HAP-1 (cell line): ENCODE measurements around the gene AP4E1.

ENCODE experiments used
- DNase-seq, 2 experiments: peaks; one replicate each; pipeline ENCODE4 v3.0.0-alpha.2; 2016 to 2020; ENCODE audit warnings: low spot score in 2 of 2
- H3K27me3 ChIP-seq: fragments of 250-450 bp; sonication (Bioruptor Pico); 2 replicates; pipeline ENCODE4 v1.5.1; 2020; ENCODE audit warnings: low read depth, mild to moderate bottlenecking, moderate library complexity
- H3K36me3 ChIP-seq: fragments of 250-450 bp; sonication (Bioruptor Pico); replicated peaks from 2 replicates; pipeline ENCODE4 v1.5.1; 2020; ENCODE audit warnings: mild to moderate bottlenecking
- H3K4me1 ChIP-seq: fragments of 250-450 bp; sonication (Bioruptor Pico); 2 replicates; pipeline ENCODE4 v1.5.1; 2020; ENCODE audit warnings: mild to moderate bottlenecking
- H3K4me3 ChIP-seq: fragments of 250-450 bp; sonication (Bioruptor Pico); 2 replicates; pipeline ENCODE4 v1.5.1; 2020; ENCODE audit warnings: mild to moderate bottlenecking, moderate library complexity
- H3K9me3 ChIP-seq: fragments of 250-450 bp; sonication (Bioruptor Pico); 2 replicates; pipeline ENCODE4 v1.5.1; 2020; ENCODE audit warnings: mild to moderate bottlenecking, moderate library complexity
- in situ Hi-C: fragments of 300-500 bp; cut with MboI; formaldehyde crosslinking; loops from 3 replicates; pipeline ENCODE4 v1.14.3; 2020; ENCODE audit warnings: low sequenced_read_pairs, inconsistent platforms, mixed read lengths

The AP4E1 gene

DNA sequence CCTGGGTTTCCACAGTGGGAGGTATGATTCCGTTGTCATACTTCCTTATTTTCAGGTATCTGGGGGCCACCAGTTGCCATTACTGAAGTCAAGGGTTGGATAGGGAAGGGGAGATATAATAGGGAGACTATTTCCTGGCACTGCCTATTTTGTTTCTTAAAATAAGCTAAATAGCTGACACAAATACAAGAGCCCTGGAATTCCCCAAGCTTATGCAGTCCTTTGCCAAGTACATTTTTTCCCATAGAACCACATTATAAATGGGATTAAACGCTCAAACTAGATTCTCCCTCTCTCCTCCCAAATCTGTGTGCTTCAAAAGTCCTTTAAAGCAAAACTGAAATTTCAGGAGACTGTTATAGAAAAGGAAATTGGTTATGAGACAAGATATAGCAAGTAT lies 68.7 kb downstream of the AP4E1 start:
- Histone ChIP-seq H3K9me3 (no peaks in the 10 kb centered on the region), H3K4me3 (no peak overlapping the region), H3K27me3 (no peaks in the 10 kb centered on the region), H3K36me3 (no peaks in the 10 kb centered on the region), H3K4me1 (no peaks in the 10 kb centered on the region)
- in situ Hi-C loops, result no loop called here
- DNase-seq, result no peak

DNA sequence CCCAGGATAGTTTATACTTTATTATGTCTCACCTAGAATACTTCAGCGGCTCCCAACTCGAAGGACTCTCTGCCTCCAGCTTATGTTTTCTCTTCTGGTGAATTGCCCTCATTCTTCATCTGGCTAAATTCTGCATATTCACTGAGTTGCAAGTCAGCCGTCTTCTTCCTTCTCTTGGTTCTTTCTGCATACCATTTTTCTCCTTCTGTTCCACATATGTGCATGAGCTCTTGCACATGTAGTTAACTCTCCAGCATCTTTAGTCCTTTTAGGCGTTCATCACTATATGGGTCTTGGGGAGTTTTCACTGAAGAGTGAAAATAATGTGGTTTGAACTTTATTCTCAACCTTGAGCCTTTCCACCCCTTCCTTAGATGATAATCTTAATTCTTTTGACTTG lies 70.1 kb downstream of the AP4E1 start:
- H3K4me3 ChIP-seq, result no peak overlapping the region
- no peaks in the 10 kb centered on the region for H3K27me3 ChIP-seq
- DNase-seq, result no peak
- no peaks in the 10 kb centered on the region for H3K4me1 ChIP-seq
- H3K36me3 ChIP-seq, result no peaks in the 10 kb centered on the region
- no peaks in the 10 kb centered on the region for H3K9me3 ChIP-seq
- in situ Hi-C loops, result no loop called here

DNA sequence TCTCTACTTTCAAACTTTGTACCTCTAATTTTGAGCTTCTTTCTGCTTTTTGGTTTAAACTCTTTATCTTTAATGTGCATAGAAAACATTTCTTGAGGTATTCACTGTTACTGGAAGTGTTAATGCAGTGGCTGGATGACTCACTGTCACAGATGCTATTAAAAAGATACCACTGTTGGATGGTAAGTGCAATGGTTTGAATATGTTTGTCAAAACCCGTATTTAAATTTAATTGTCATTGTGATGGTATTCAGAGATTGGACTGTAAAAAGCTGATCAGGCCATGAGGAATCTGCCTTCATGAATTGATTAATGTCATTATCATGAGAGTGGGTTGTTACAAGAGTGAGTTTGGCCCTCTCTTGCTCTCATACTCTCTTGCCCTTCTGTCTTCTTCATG lies 70.6 kb downstream of the AP4E1 start:
- Histone ChIP-seq H3K9me3 (no peaks in the 10 kb centered on the region), H3K4me1 (no peaks in the 10 kb centered on the region), H3K36me3 (no peaks in the 10 kb centered on the region; the same call in 1 of the 2 replicates), H3K27me3 (no peaks in the 10 kb centered on the region), H3K4me3 (no peak overlapping the region)
- DNase-seq, result no peak
- in situ Hi-C loops, result no loop called here

DNA sequence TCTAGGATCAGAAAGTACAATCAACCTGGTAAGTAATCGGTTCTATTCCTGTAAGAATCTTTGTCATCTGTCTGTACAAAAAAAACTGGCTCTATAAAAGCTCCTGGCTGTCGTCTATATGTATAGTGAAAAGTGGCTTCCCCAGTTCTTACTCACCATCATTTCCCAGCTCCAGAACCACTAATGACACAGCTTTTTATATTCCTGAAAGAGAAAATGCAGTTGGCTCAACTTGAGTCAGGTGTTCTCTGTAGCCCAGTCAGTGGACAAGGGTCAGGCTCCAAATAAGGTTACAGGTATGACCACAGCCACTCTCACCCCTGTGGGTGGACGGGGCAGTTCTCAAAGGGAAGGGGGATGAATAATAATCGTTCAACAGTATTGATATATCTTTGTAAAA lies 85.1 kb downstream of the AP4E1 start:
- Histone ChIP-seq H3K9me3 (no peaks in the 10 kb centered on the region), H3K4me3 (no peak overlapping the region), H3K4me1 (no peaks in the 10 kb centered on the region), H3K27me3 (no peaks in the 10 kb centered on the region), H3K36me3 (no peaks in the 10 kb centered on the region)
- no peak for DNase-seq
- in situ Hi-C loops, result no loop called here

DNA sequence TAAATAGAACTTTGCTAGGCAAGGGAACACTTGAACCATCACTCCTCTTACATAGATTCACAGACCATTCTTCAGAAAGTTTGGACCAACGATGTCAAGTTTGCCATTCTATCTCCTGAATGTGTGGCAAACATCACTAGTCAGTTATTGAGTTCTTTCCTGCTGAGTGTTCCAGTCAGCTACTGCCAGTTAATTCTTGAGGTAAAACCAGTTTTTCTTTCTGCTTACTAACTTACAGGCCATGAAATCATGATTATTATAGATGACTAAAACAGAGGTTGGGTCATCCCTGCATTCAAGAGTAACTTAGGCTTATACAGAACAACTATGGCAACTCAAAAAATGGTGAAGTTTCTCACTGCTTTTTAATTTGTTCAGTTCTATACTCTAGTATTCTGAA lies 88.2 kb downstream of the AP4E1 start:
- in situ Hi-C loops, result no loop called here
- Histone ChIP-seq H3K9me3 (no peaks in the 10 kb centered on the region), H3K4me3 (no peak overlapping the region), H3K27me3 (no peaks in the 10 kb centered on the region), H3K36me3 (no peaks in the 10 kb centered on the region), H3K4me1 (no peaks in the 10 kb centered on the region)
- no peak for DNase-seq

DNA sequence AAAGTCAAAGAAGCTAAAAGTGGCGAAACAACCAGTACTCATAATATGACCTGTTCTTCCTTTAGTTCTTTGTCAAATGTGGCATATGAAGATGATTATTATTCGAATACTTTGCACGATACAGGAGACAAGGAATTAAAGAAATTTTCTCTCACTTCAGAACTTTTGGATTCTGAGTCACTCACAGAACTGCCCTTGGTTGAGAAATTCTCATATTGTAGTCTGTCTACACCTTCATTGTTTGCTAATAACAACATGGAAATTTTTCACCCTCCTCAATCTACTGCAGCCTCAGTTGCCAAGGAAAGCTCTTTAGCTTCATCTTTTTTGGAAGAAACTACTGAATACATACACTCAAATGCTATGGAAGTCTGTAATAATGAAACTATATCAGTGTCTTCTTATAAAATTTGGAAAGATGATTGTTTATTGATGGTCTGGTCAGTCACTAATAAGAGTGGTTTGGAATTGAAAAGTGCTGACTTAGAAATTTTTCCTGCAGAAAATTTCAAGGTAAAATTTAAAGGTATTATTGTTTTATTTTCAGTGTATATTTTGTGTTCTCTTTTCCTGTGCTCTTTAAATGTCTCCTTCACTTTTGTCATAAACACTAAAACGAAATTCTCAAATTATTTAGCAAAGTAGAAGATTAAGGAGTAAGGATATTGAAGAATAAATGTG lies 89.0 kb downstream of the AP4E1 start:
- in situ Hi-C loops, result no loop called here
- DNase-seq, result no peak
- H3K4me3 ChIP-seq, result no peak overlapping the region
- H3K4me1 ChIP-seq, result no peaks in the 10 kb centered on the region
- no peaks in the 10 kb centered on the region for H3K27me3 ChIP-seq
- H3K9me3 ChIP-seq, result no peaks in the 10 kb centered on the region
- H3K36me3 ChIP-seq, result no peaks in the 10 kb centered on the region; the same call in 1 of the 2 replicates

DNA sequence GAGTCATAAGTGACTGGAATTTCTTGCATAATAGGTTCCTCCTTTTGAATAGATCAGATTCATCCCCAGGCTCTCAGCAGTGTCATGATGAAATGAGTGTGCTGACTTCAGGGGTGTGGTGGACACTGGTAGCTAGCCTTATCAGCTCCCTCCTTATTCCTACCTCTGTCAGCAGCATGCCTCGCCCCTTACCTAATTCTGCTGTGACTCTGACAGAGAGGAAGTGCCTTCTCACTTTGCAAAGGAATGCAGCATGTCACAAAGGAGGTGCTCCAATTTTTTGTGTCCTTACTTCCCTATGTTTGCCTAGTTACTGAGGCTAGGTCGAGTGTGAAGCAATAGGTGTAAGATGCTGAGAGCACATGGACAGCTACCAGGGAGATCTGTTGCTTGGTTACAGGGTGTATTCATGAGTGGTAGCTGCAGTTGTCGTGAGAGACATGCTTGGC lies 95.6 kb downstream of the AP4E1 start:
- no peak for DNase-seq
- H3K9me3 ChIP-seq, result no peaks in the 10 kb centered on the region

DNA sequence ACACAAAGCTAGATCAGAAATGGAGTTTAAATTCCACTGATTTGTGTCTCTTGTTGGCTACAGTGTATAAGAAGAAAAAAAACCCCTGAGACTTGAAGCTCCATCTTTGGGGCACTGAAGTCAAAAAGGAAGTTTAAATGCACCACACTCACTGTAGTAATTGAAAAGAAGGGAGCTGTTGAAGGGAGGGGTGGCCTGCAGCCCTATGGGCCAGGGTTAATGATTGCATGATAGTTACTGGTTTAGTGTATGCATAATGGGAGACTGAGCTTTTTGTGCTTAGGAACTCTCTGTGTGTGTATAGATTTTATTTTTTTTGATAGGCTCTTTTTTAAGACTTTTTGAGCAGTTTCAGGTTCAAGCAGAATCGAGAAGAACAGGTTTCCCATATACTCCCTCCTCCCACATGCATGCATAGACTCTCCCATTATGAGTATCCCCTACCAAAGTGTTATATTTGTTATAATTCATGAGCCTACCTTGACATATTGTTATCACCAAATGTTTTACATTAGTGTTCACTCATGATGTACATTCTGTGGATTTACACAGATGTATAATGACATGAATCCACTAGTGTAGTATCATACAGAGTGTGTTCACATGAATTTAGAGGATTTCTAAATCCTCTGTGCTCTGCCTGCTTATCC lies 98.0 kb downstream of the AP4E1 start:
- in situ Hi-C loops, result no loop called here
- Histone ChIP-seq H3K4me3 (no peak overlapping the region), H3K4me1 (no peaks in the 10 kb centered on the region), H3K9me3 (no peaks in the 10 kb centered on the region), H3K36me3 (no peaks in the 10 kb centered on the region; the same call in 1 of the 2 replicates), H3K27me3 (no peaks in the 10 kb centered on the region)
- no peak for DNase-seq

More for the DNA sequence above, 95.6 kb downstream of the AP4E1 start:
- in situ Hi-C loops, result no loop called here
- Histone ChIP-seq H3K4me1 (no peaks in the 10 kb centered on the region), H3K36me3 (no peaks in the 10 kb centered on the region; the same call in 1 of the 2 replicates), H3K27me3 (no peaks in the 10 kb centered on the region), H3K4me3 (no peak overlapping the region)

DNA sequence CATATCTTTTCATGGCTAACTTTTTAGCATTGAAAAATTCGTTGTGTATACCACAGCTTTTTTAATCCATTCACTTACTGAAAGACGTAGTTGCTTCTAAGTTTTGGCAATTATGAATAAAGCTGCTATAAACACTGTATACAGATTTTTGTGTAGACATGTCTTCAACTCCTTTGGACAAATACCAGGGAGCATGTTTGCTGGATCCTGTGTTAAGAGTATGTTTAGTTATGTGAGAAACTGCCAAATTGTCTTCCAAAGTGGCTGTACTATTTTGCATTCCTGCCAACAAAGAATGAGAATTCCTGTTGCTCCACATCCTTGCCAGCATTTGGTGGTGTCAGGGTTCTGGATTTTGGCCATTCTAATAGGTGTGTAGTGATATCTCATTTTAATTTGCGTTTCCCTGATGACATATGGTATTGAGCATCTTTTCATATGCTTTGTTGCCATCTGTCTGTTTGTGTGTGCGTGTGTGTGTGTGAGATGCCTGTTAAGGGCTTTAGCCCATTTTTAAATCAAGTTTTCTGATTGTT lies 98.7 kb downstream of the AP4E1 start:
- H3K27me3 ChIP-seq, result no peaks in the 10 kb centered on the region

DNA sequence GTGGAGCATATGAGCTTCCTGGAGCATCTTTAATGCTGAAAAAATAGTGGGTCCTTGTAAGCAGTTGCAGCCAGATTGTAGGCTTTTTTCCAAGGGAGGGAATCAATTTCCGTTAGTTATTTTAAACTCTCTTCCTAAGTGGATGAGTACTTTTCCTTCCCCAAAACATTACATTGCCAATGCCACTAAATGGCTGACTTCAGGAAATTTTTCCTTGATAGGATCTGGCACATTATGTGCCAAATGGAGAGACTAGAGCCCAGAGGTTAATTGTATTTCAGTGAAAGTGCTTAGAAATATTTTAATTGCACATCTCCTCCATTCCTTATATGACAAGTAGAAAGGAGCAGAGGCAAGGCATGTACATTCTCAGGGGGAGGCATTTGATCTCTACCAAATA lies 102.7 kb downstream of the AP4E1 start:
- no peaks in the 10 kb centered on the region for H3K27me3 ChIP-seq
- no peaks in the 10 kb centered on the region for H3K4me1 ChIP-seq
- in situ Hi-C loops, result no loop called here
- no peak overlapping the region for H3K4me3 ChIP-seq
- no peaks in the 10 kb centered on the region for H3K9me3 ChIP-seq
- DNase-seq, result no peak
- H3K36me3 ChIP-seq, result no peaks in the 10 kb centered on the region

More for the DNA sequence above, 98.7 kb downstream of the AP4E1 start:
- H3K4me3 ChIP-seq, result no peak overlapping the region
- no peak for DNase-seq
- no peaks in the 10 kb centered on the region for H3K9me3 ChIP-seq
- no peaks in the 10 kb centered on the region; the same call in 1 of the 2 replicates for H3K36me3 ChIP-seq
- H3K4me1 ChIP-seq, result no peaks in the 10 kb centered on the region
- in situ Hi-C loops, result no loop called here

DNA sequence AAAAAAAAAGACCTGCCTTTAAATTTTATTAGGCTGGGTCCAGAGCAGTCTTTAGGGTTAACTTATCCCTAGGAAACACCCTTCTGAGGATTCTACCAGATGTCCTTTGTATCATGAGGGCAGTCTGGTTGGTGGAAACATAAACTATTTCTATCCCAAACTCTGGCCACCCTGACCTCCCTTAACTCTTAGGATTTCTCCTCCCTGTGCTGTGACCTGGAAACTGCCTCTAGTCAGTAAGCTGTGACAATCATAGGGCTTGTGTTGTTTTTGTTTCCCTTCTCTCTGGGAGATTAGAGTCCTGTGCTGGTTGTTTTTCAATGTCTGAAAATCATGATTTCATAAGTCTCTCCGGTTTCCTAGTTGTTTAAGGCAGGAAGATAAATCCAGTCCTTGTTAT lies 108.1 kb downstream of the AP4E1 start:
- Histone ChIP-seq H3K27me3 (no peaks in the 10 kb centered on the region), H3K36me3 (no peaks in the 10 kb centered on the region), H3K4me1 (no peaks in the 10 kb centered on the region), H3K4me3 (no peak overlapping the region), H3K9me3 (no peaks in the 10 kb centered on the region)
- in situ Hi-C loops, result no loop called here
- DNase-seq, result no peak

DNA sequence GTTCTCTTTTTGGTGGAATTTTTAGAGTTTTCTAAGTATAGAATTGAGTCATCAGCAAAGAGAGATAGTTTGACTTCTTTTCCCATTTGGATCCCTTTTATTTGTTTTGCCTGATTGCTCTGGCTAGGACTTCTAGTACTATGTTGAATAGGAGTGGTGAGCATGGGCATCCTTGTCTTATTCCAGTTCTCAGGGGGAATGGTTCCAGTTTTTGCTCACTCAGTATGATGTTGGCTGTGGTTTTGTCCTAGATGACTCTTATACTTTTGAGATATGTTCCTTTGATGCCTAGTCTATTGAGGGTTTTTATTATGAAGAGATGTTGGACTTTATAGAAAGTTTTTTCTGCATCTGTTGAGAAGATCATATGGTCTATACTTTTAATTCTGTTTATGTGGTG lies 113.7 kb downstream of the AP4E1 start:
- H3K27me3 ChIP-seq, result no peaks in the 10 kb centered on the region
- in situ Hi-C loops, result no loop called here
- DNase-seq, result no peak
- H3K9me3 ChIP-seq, result no peaks in the 10 kb centered on the region
- H3K36me3 ChIP-seq, result no peaks in the 10 kb centered on the region
- no peaks in the 10 kb centered on the region for H3K4me1 ChIP-seq
- H3K4me3 ChIP-seq, result no peak overlapping the region

DNA sequence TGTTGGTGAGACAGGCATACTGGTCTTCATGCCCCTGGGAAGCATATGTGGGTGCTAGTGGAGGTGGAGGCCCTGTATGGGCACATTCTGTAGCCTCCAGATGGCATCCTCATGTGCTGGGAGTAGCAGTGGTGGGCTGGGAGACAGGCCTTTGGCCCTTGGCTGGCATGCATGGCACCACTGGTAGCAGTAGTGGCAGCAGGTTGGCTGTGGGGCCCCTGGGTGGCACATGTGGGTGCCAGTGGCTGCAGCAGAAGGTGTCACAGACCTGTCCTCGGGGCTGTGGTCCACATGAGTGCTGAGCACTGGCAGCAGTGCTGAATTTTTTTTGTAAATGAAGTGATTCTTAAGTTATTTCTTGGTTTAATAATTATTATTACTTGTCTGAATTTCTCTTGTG lies 115.0 kb downstream of the AP4E1 start:
- Histone ChIP-seq H3K9me3 (no peaks in the 10 kb centered on the region), H3K36me3 (no peaks in the 10 kb centered on the region), H3K4me3 (no peak overlapping the region), H3K4me1 (no peaks in the 10 kb centered on the region), H3K27me3 (no peaks in the 10 kb centered on the region)
- in situ Hi-C loops, result no loop called here
- DNase-seq, result no peak

DNA sequence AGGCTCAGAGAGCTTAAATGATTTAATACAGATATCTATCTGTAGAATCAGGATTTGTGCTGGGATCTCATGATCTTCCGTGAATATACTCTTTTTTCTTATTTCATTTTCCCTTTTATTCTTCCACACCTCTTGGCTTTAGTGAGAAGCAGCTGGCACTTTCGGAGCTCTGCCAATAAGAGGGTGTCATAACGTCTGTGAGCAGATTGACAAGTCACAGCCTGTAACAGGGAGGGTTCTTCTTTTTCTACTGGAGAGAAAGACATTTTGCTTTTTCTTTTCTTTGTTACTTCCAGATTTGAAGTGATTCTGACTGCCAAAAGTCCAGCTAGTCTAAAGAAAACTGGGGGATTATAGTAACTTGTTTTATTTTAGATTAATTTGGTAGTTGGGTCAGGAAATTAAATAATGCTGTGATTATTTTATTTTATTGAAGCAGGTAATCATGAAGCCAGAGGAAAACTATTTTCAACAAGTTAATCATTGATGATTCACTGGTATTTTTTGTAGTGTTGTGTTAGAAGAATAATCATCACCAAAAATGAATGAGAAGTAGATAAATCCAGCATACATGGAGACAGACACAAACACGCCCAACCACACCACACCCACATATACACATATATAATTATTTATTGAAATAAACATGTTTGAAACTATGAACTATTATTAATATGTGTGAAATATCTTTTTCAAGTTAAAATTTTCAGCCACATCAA lies 116.4 kb downstream of the AP4E1 start:
- no peaks in the 10 kb centered on the region for H3K9me3 ChIP-seq
- no peak for DNase-seq
- H3K4me1 ChIP-seq, result no peaks in the 10 kb centered on the region
- H3K4me3 ChIP-seq, result no peak overlapping the region
- H3K36me3 ChIP-seq, result no peaks in the 10 kb centered on the region
- in situ Hi-C loops, result no loop called here
- no peaks in the 10 kb centered on the region for H3K27me3 ChIP-seq
